K562 (cell line): Measurements from ENCODE around the gene THOP1. TPM values are rescaled to one million over a fixed set of nuclear protein-coding genes. Genes with fewer than 3 reads are reported as not detected.

Experiments
- ATAC-seq: fragments of 200-7000 bp; cut with Tn5 transposase; 3 replicates; pipeline ENCODE4 v1.9.1; 2020; ENCODE audit warnings: moderate library complexity
- BruUV-seq: library from RNA; stranded (reverse); fragments of 400-500 nt; replicated peaks from 2 replicates; lab custom pipeline; 2021; lab: Mats Ljungman, UMichigan
- CTCF ChIA-PET: fragments of 300-600 bp; formaldehyde crosslinking; extraction: SDS; loops from one replicate; lab custom pipeline; 2021; ENCODE audit warnings: low intra/inter-chr PET ratio; lab: Yijun Ruan, JAX
- POLR2A ChIA-PET: fragments of 300-600, 350-650 bp; sonication (Branson Sonifier 250); formaldehyde crosslinking; extraction: SDS; loops from one replicate; lab custom pipeline; 2021; ENCODE audit warnings: antibody characterized with exemption, inconsistent platforms; lab: Yijun Ruan, JAX
- DNase-seq, 4 experiments: peaks; one replicate each; pipeline versions ENCODE4 v3.0.0 to v3.0.0-alpha.2; 2011 to 2018; ENCODE audit warnings: low spot score in 3 of 4, mixed read lengths in 3 of 4; ENCODE audit errors: extremely low read depth in 1 of 4
- FAIRE-seq: peaks from 2 replicates; lab custom pipeline; 2011; peaks lifted over from hg19 to GRCh38; lab: Jason Lieb, UNC
- H2AFZ ChIP-seq: 2 replicates; pipeline ENCODE4 v1.6.0; 2011; ENCODE audit warnings: low read depth, low read length, control low read depth, inconsistent platforms
- H3K27ac ChIP-seq: fragments of 200-600 bp; 3 replicates; pipeline ENCODE4 v1.8.0; 2011; ENCODE audit warnings: low read depth, mild to moderate bottlenecking, control low read depth, inconsistent platforms, low read length, moderate library complexity, mixed read lengths; ENCODE audit errors: extremely low read depth
- H3K27me3 ChIP-seq, 2 experiments: fragments of 300-600 bp in 1 of 2; 2 replicates in 1 of 2; 3 replicates in 1 of 2; pipeline versions ENCODE4 v1.6.0 to v1.8.0; 2011; ENCODE audit warnings: inconsistent platforms in 2 of 2, low read length in 2 of 2, mild to moderate bottlenecking in 1 of 2, mixed read lengths in 1 of 2, moderate library complexity in 1 of 2; ENCODE audit not compliant: control insufficient read depth in 2 of 2, insufficient read depth in 2 of 2
- H3K36me3 ChIP-seq: fragments of 300-600 bp; 3 replicates; pipeline ENCODE4 v1.8.0; 2011; ENCODE audit warnings: mild to moderate bottlenecking, low read length, inconsistent platforms; ENCODE audit not compliant: control insufficient read depth, insufficient read depth
- H3K4me1 ChIP-seq, 2 experiments: fragments of 200-600 bp in 1 of 2; replicated peaks in 1 of 2; 2 replicates in 1 of 2; 3 replicates in 1 of 2; pipeline versions ENCODE4 v1.5.1 to v1.8.0; 2011; ENCODE audit warnings: inconsistent platforms in 2 of 2, low read length in 2 of 2, mild to moderate bottlenecking in 1 of 2, mixed read lengths in 1 of 2, moderate library complexity in 1 of 2; ENCODE audit not compliant: control insufficient read depth in 2 of 2, insufficient read depth in 2 of 2
- H3K4me2 ChIP-seq: 2 replicates; pipeline ENCODE4 v1.6.1; 2011; ENCODE audit warnings: low read length, control low read depth, inconsistent platforms, mixed read lengths; ENCODE audit not compliant: insufficient read depth
- H3K4me3 ChIP-seq: fragments of 200-600 bp; sonication (generic), shearing (Covaris generic); 2 replicates; pipeline ENCODE4 v1.5.1; 2016; ENCODE audit warnings: control low read depth, inconsistent platforms
- H3K79me2 ChIP-seq: fragments of 200-600 bp; 3 replicates; pipeline ENCODE4 v1.8.0; 2011; ENCODE audit warnings: low read length, inconsistent platforms; ENCODE audit not compliant: control insufficient read depth, insufficient read depth
- H3K9ac ChIP-seq, 2 experiments: 2 replicates each; pipeline versions ENCODE4 v1.6.0 to v1.6.1; 2011; ENCODE audit warnings: low read depth in 2 of 2, low read length in 2 of 2, control low read depth in 1 of 2, inconsistent platforms in 1 of 2, mild to moderate bottlenecking in 1 of 2, mixed read lengths in 1 of 2; ENCODE audit not compliant: insufficient read depth in 1 of 2
- H3K9me1 ChIP-seq: one replicate; pipeline ENCODE4 v1.6.0; 2011; ENCODE audit warnings: inconsistent platforms, mild to moderate bottlenecking, low read length, moderate library complexity; ENCODE audit not compliant: control insufficient read depth, insufficient read depth
- H3K9me3 ChIP-seq: replicated peaks from 2 replicates; pipeline ENCODE4 v1.5.1; 2011; ENCODE audit warnings: low read depth, low read length, inconsistent platforms; ENCODE audit not compliant: control insufficient read depth, insufficient read depth
- H4K20me1 ChIP-seq: replicated peaks from 2 replicates; pipeline ENCODE4 v1.6.1; 2011; ENCODE audit warnings: low read length, inconsistent platforms, mixed read lengths; ENCODE audit not compliant: control insufficient read depth, insufficient read depth
- CSDE1 ChIP-seq, 2 experiments: fragments of 450-650 bp; IDR thresholded peaks; 2 replicates each; pipeline ENCODE4 v1.6.1; 2016; ENCODE audit warnings: mild to moderate bottlenecking in 1 of 2
- ELF1 ChIP-seq: fragments of 200-800 bp; sonication (Bioruptor generic); IDR thresholded peaks from 2 replicates; pipeline ENCODE4 v1.6.1; 2016; ENCODE audit warnings: missing genetic modification characterization, missing compliant biosample characterization
- HSF4 ChIP-seq: fragments of 250-450 bp; sonication (Bioruptor Pico); IDR thresholded peaks from 2 replicates; pipeline ENCODE4 v2.1.2; 2022; ENCODE audit warnings: mild to moderate bottlenecking, moderate library complexity, borderline replicate concordance
- KLF1 ChIP-seq: fragments of 450-650 bp; IDR thresholded peaks from 2 replicates; pipeline ENCODE4 v1.6.1; 2016; ENCODE audit warnings: missing genetic modification characterization, missing compliant biosample characterization
- MTA2 ChIP-seq: fragments of 450-650 bp; IDR thresholded peaks from 2 replicates; pipeline ENCODE4 v1.6.1; 2016; ENCODE audit warnings: low read depth
- ZNF318 ChIP-seq, 2 experiments: fragments of 450-650 bp; IDR thresholded peaks; 2 replicates each; pipeline ENCODE4 v1.6.1; 2016; ENCODE audit warnings: mild to moderate bottlenecking in 2 of 2, borderline replicate concordance in 1 of 2, low read depth in 1 of 2, moderate library complexity in 1 of 2
- ZNF324 ChIP-seq: fragments of 250-450 bp; sonication (Bioruptor Pico); IDR thresholded peaks from 2 replicates; pipeline ENCODE4 v1.4.0; 2020; ENCODE audit warnings: mild to moderate bottlenecking
- ZNF668 ChIP-seq: fragments of 250-450 bp; sonication (Bioruptor Pico); IDR thresholded peaks from 2 replicates; pipeline ENCODE4 v1.8.0; 2022; ENCODE audit warnings: mild to moderate bottlenecking, inconsistent platforms
- WGBS: fragments of 100-300 bp; shearing (Covaris generic); methylation state at CpG from one replicate; pipeline ENCODE4 v1.1.6; 2016; ENCODE audit warnings: low coverage, mixed read lengths; ENCODE audit not compliant: insufficient coverage; ENCODE audit errors: missing lambda C conversion rate; 5-methylcytosine and 5-hydroxymethylcytosine counted together
- in situ Hi-C: fragments of 300-500 bp; cut with MboI; formaldehyde crosslinking; loops from 4 replicates; pipeline ENCODE4 v1.15.0; 2018; ENCODE audit warnings: inconsistent platforms, mixed read lengths
- intact Hi-C: fragments of 100-400 bp; cut with micrococcal nuclease; formaldehyde crosslinking; loops from 2 replicates; pipeline ENCODE4 v1.14.2; 2022
- polyA plus RNA-seq, 8 experiments: library from polyadenylated mRNA; depleted of rRNA in 4 of 8; stranded (reverse) in 5 of 8; unstranded in 3 of 8; fragments of >200 nt; fragmentation: Nextera tagmentation in 2 of 8; fragmentation: Illumina TruSeq in 1 of 8; extraction: Ambion mirVana in 2 of 8; extraction: Trizol in 1 of 8; gene quantifications; 2 replicates each; pipeline versions ENCODE4 v1.2.1 to v1.2.3, GENCODE V29; 2011 to 2014; ENCODE audit warnings: inconsistent platforms in 1 of 8, missing spikeins in 1 of 8
- total RNA-seq, 7 experiments: library from RNA; depleted of rRNA in 6 of 7; stranded (reverse); fragments of >200 nt in 6 of 7; fragmentation: Illumina TruSeq in 2 of 7; extraction: Trizol in 2 of 7; gene quantifications; 2 replicates each; pipeline versions ENCODE4 v1.2.1 to v1.2.3, GENCODE V29; 2011 to 2021; ENCODE audit warnings: low replicate concordance in 1 of 7

The THOP1 gene
- total and polyA plus RNA-seq, 9 of the 15 experiments (the other 6 are each of a cell fraction or from before 2014, with no cell fraction given), result 1.3 to 255 (median 96.1) TPM

GRCh38 chr19:2850256-2850925 lies 65.1 kb downstream of the THOP1 start:
- Histone ChIP-seq H3K27ac (no peak overlapping the region), H3K9ac (no peak overlapping the region), H3K9me3 (peaks cover 33% of the 10 kb centered on the region), H3K36me3 (peaks cover 37% of the 10 kb centered on the region), H3K4me3 (no peak overlapping the region), H3K27me3 (no peaks in the 10 kb centered on the region), H3K4me1 (no peaks in the 10 kb centered on the region), H3K9me1 (no peaks in the 10 kb centered on the region), H4K20me1 (no peaks in the 10 kb centered on the region), H3K4me2 (no peak overlapping the region), H2AFZ (no peak overlapping the region), H3K79me2 (no peaks in the 10 kb centered on the region; the same call in 2 of the 3 replicates)
- ATAC-seq (no peak), FAIRE-seq (no peak), DNase-seq (no peak)
- in situ Hi-C loops (no loop called here), intact Hi-C loops (no loop called here)
- 52% methylated on average over 3 of the region's 3 CpGs for WGBS
- ChIA-PET POLR2A (no interaction called here), CTCF (no interaction called here)
- TF ChIP-seq ELF1 (tag) (no peak), MTA2 (no peak), ZNF668 (CRISPR knock-in tag) (no peak), ZNF324 (CRISPR knock-in tag) (no peak)
- no TSS peak for BruUV-seq

DNA sequence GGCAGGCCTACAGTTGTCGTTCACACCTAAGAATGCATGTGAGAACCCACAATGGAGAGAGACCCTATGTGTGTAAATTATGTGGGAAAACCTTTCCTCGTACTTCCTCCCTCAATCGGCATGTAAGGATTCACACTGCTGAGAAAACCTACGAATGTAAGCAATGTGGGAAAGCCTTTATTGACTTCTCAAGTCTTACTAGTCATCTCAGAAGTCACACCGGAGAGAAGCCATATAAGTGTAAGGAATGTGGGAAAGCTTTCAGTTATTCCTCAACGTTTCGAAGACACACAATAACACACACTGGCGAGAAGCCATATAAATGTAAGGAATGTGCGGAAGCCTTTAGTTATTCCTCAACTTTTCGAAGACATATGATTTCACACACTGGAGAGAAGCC lies 67.3 kb downstream of the THOP1 start:
- no peak overlapping the region for H3K27ac ChIP-seq
- no peak overlapping the region for H2AFZ ChIP-seq
- H3K4me2 ChIP-seq, result no peak overlapping the region
- no peaks in the 10 kb centered on the region for H3K4me1 ChIP-seq
- in situ Hi-C loops, result no loop called here
- ChIA-PET CTCF (no interaction called here), POLR2A (no interaction called here)
- H3K9me3 ChIP-seq, result peaks cover 35% of the 10 kb centered on the region
- intact Hi-C loops, result no loop called here
- H3K9me1 ChIP-seq, result no peaks in the 10 kb centered on the region
- WGBS, result 90% methylated on average over 10 of the region's 10 CpGs
- H3K4me3 ChIP-seq, result no peak overlapping the region
- H3K79me2 ChIP-seq, result no peaks in the 10 kb centered on the region; the same call in 2 of the 3 replicates
- no peak overlapping the region for H3K9ac ChIP-seq
- H3K27me3 ChIP-seq, result no peaks in the 10 kb centered on the region
- H3K36me3 ChIP-seq, result peaks cover 37% of the 10 kb centered on the region
- no peaks in the 10 kb centered on the region for H4K20me1 ChIP-seq
- ATAC-seq (no peak), FAIRE-seq (no peak), DNase-seq (no peak)
- BruUV-seq, result no TSS peak
- TF ChIP-seq ZNF318 (IDR thresholded peaks at IDR 0.05; ENCODE audit: borderline replicate concordance in 1 of 2, low read depth in 1 of 2) (0 out of 4 replicates have a peak, but pooled peaks of 1 of the 2 experiments have one; percentile 13), CSDE1 (IDR thresholded peaks at IDR 0.05) (no peak), KLF1 (no peak), HSF4 (CRISPR knock-in tag) (no peak)
